ENCODE data around the gene ACSL6. TPM values are rescaled to one million over a fixed set of nuclear protein-coding genes. Genes with fewer than 3 reads are reported as not detected.

ACSL6 gene
- polyA plus RNA-seq, 3 donors from 2014 or later, result 2.0 to 3.1 (median 2.1) TPM

GRCh38 chr5:131986161-131986912 is 25.1 kb downstream of the ACSL6 start:
- peaks cover 2 to 9% (median 6%) of the 10 kb centered on the region in 3 donors for H3K27me3 Mint-ChIP-seq (ENCODE audit: low read depth in 3 of 3)
- DNase-seq, result no peak
- H3K4me1 Mint-ChIP-seq, result peaks cover 5 to 15% of the 10 kb centered on the region in 2 donors
- no peak overlapping the region for H3K4me3 Mint-ChIP-seq
- H3K36me3 Mint-ChIP-seq, result no peaks in the 10 kb centered on the region
- H3K27ac Mint-ChIP-seq, result peak overlapping the region in 1 of 6 donors; percentile 3
- H3K9me3 Mint-ChIP-seq, result no peaks in the 10 kb centered on the region

- Mint-ChIP-seq H3K9me3 (no peaks in the 10 kb centered on the region), H3K4me3 (no peak overlapping the region), H3K27ac (no peak overlapping the region), H3K4me1 (peaks cover 5 to 15% of the 10 kb centered on the region in 2 donors), H3K27me3 (ENCODE audit: low read depth in 3 of 3) (peaks cover 1 to 9% (median 6%) of the 10 kb centered on the region in 3 donors), H3K36me3 (no peaks in the 10 kb centered on the region)
- no peak for DNase-seq
These were observed 26.3 kb downstream of the ACSL6 start for GRCh38 chr5:131984956-131985665.

GRCh38 chr5:131983244-131983771 is 28.1 kb downstream of the ACSL6 start:
- Mint-ChIP-seq H3K27ac (no peak overlapping the region), H3K4me1 (peaks cover 5 to 15% of the 10 kb centered on the region in 2 donors), H3K4me3 (no peak overlapping the region), H3K36me3 (no peaks in the 10 kb centered on the region), H3K27me3 (ENCODE audit: low read depth in 3 of 3) (peaks cover 1 to 6% (median 4%) of the 10 kb centered on the region in 3 donors), H3K9me3 (no peaks in the 10 kb centered on the region)
- peak in 2 of 3 donors; percentile 17 to 18 for DNase-seq

GRCh38 chr5:131981516-131981915 is 29.9 kb downstream of the ACSL6 start:
- H3K27ac Mint-ChIP-seq, result no peak overlapping the region
- no peaks in the 10 kb centered on the region for H3K9me3 Mint-ChIP-seq
- peaks cover 1 to 6% (median 4%) of the 10 kb centered on the region in 3 donors for H3K27me3 Mint-ChIP-seq (ENCODE audit: low read depth in 3 of 3)

GRCh38 chr5:131980696-131981095 is 30.8 kb downstream of the ACSL6 start:
- Mint-ChIP-seq H3K27ac (peak overlapping the region in 1 of 6 donors; percentile 32), H3K9me3 (no peaks in the 10 kb centered on the region), H3K4me3 (no peak overlapping the region), H3K36me3 (no peaks in the 10 kb centered on the region), H3K27me3 (ENCODE audit: low read depth in 3 of 3) (peaks cover 1 to 5% (median 4%) of the 10 kb centered on the region in 3 donors), H3K4me1 (peaks cover 5 to 15% of the 10 kb centered on the region in 2 donors)
- DNase-seq, result no peak

More at GRCh38 chr5:131981516-131981915, 29.9 kb downstream of the ACSL6 start:
- H3K4me3 Mint-ChIP-seq, result no peak overlapping the region
- peaks cover 5 to 15% of the 10 kb centered on the region in 2 donors for H3K4me1 Mint-ChIP-seq
- no peaks in the 10 kb centered on the region for H3K36me3 Mint-ChIP-seq
- DNase-seq, result no peak

- Mint-ChIP-seq H3K4me3 (no peak overlapping the region), H3K4me1 (peaks cover 8 to 17% of the 10 kb centered on the region in 2 donors), H3K27ac (no peak overlapping the region), H3K36me3 (no peaks in the 10 kb centered on the region), H3K9me3 (no peaks in the 10 kb centered on the region), H3K27me3 (ENCODE audit: low read depth in 3 of 3) (peaks cover 0 to 5% (median 4%) of the 10 kb centered on the region in 3 donors)
- DNase-seq, result no peak
These were observed 31.6 kb downstream of the ACSL6 start for GRCh38 chr5:131979816-131980215.

GRCh38 chr5:131977212-131977604 is 34.2 kb downstream of the ACSL6 start:
- no peak overlapping the region for H3K4me3 Mint-ChIP-seq
- peaks cover 8% of the 10 kb centered on the region in 2 donors for H3K4me1 Mint-ChIP-seq

GRCh38 chr5:131976414-131977211 is 34.8 kb downstream of the ACSL6 start:
- no peak overlapping the region for H3K4me3 Mint-ChIP-seq
- H3K9me3 Mint-ChIP-seq, result no peaks in the 10 kb centered on the region
- peaks cover 0 to 3% (median 0%) of the 10 kb centered on the region in 3 donors for H3K27me3 Mint-ChIP-seq (ENCODE audit: low read depth in 3 of 3)
- DNase-seq, result no peak
- H3K4me1 Mint-ChIP-seq, result peaks cover 8% of the 10 kb centered on the region in 2 donors
- H3K27ac Mint-ChIP-seq, result no peak overlapping the region
- H3K36me3 Mint-ChIP-seq, result no peaks in the 10 kb centered on the region

More at GRCh38 chr5:131977212-131977604, 34.2 kb downstream of the ACSL6 start:
- H3K9me3 Mint-ChIP-seq, result no peaks in the 10 kb centered on the region
- no peak for DNase-seq
- H3K36me3 Mint-ChIP-seq, result no peaks in the 10 kb centered on the region
- peaks cover 0 to 3% (median 0%) of the 10 kb centered on the region in 3 donors for H3K27me3 Mint-ChIP-seq (ENCODE audit: low read depth in 3 of 3)
- no peak overlapping the region for H3K27ac Mint-ChIP-seq

GRCh38 chr5:131974956-131975726 is 36.3 kb downstream of the ACSL6 start:
- Mint-ChIP-seq H3K27me3 (ENCODE audit: low read depth in 3 of 3) (peaks cover 0 to 3% (median 0%) of the 10 kb centered on the region in 3 donors), H3K4me3 (peak overlapping the region in 2 of 5 donors; percentile 16 to 57)
- peak in 1 of 3 donors; percentile 13 for DNase-seq

GRCh38 chr5:131974622-131974955 is 36.9 kb downstream of the ACSL6 start:
- Mint-ChIP-seq H3K4me1 (peaks cover 8% of the 10 kb centered on the region in 2 donors), H3K36me3 (no peaks in the 10 kb centered on the region), H3K27me3 (ENCODE audit: low read depth in 3 of 3) (peaks cover 0 to 3% (median 0%) of the 10 kb centered on the region in 3 donors), H3K27ac (peak overlapping the region in 2 of 6 donors; percentile 74 to 88), H3K4me3 (peak overlapping the region in 1 of 5 donors; percentile 57), H3K9me3 (no peaks in the 10 kb centered on the region)
- no peak for DNase-seq

More at GRCh38 chr5:131974956-131975726, 36.3 kb downstream of the ACSL6 start:
- peak overlapping the region in 2 of 6 donors; percentile 74 to 88 for H3K27ac Mint-ChIP-seq
- H3K9me3 Mint-ChIP-seq, result no peaks in the 10 kb centered on the region
- no peaks in the 10 kb centered on the region for H3K36me3 Mint-ChIP-seq
- H3K4me1 Mint-ChIP-seq, result peaks cover 8% of the 10 kb centered on the region in 2 donors

- Mint-ChIP-seq H3K4me3 (peak overlapping the region in 1 of 5 donors; percentile 1), H3K9me3 (no peaks in the 10 kb centered on the region), H3K4me1 (peaks cover 8% of the 10 kb centered on the region in 2 donors), H3K27ac (peak overlapping the region in 2 of 6 donors; percentile 51 to 74), H3K27me3 (ENCODE audit: low read depth in 3 of 3) (peaks cover 0 to 3% (median 0%) of the 10 kb centered on the region in 3 donors), H3K36me3 (no peaks in the 10 kb centered on the region)
- no peak for DNase-seq
These were observed 37.4 kb downstream of the ACSL6 start for GRCh38 chr5:131974016-131974415.

- no peaks in the 10 kb centered on the region for H3K36me3 Mint-ChIP-seq
- peaks cover 8% of the 10 kb centered on the region in 2 donors for H3K4me1 Mint-ChIP-seq
- peaks cover 0 to 3% (median 0%) of the 10 kb centered on the region in 3 donors for H3K27me3 Mint-ChIP-seq (ENCODE audit: low read depth in 3 of 3)
- H3K4me3 Mint-ChIP-seq, result no peak overlapping the region
- H3K9me3 Mint-ChIP-seq, result no peaks in the 10 kb centered on the region
- H3K27ac Mint-ChIP-seq, result peak overlapping the region in 1 of 6 donors; percentile 3
- no peak for DNase-seq
These were observed 38.3 kb downstream of the ACSL6 start for GRCh38 chr5:131973089-131973712.
